GM18909 (cell line): ENCODE measurements around the gene CMKLR1.

ENCODE experiments used
- ATAC-seq: cut with Tn5 transposase; IDR thresholded peaks from one replicate; pipeline ENCODE4 v1.9.1; 2021; ENCODE audit warnings: mild to moderate bottlenecking; ENCODE audit not compliant: unreplicated experiment, poor library complexity

CMKLR1 gene

GRCh38 chr12:108338915-108339657 is at the start of gene CMKLR1:
TSS of gene CMKLR1 (minus strand) at chr12:108339311. CDS start at chr12:108293591, 45,720 bp downstream.
- no peak for ATAC-seq

GRCh38 chr12:108387771-108388170 is 48.7 kb upstream of the CMKLR1 start:
- ATAC-seq, result no peak

GRCh38 chr12:108386709-108387360 is 47.7 kb upstream of the CMKLR1 start:
- ATAC-seq, result no peak

- no peak for ATAC-seq
Measured at GRCh38 chr12:108382437-108382801, 43.3 kb upstream of the CMKLR1 start.

GRCh38 chr12:108381787-108382436 is 42.8 kb upstream of the CMKLR1 start:
- no peak for ATAC-seq

- ATAC-seq, result no peak
Measured at GRCh38 chr12:108380382-108380781, 41.3 kb upstream of the CMKLR1 start.

- no peak for ATAC-seq
Measured at GRCh38 chr12:108379823-108380222, 40.7 kb upstream of the CMKLR1 start.

- no peak for ATAC-seq
Measured at GRCh38 chr12:108378926-108379325, 39.8 kb upstream of the CMKLR1 start.

GRCh38 chr12:108377260-108377659 is 38.1 kb upstream of the CMKLR1 start:
- ATAC-seq, result no peak

- ATAC-seq, result no peak
Measured at GRCh38 chr12:108375986-108376663, 37.0 kb upstream of the CMKLR1 start.

- no peak for ATAC-seq
Measured at GRCh38 chr12:108374596-108375320, 35.6 kb upstream of the CMKLR1 start.

GRCh38 chr12:108373111-108373510 is 34.0 kb upstream of the CMKLR1 start:
- ATAC-seq, result no peak

- no peak for ATAC-seq
Measured at GRCh38 chr12:108371801-108372344, 32.8 kb upstream of the CMKLR1 start.

- ATAC-seq, result no peak
Measured at GRCh38 chr12:108370415-108370814, 31.3 kb upstream of the CMKLR1 start.

- no peak for ATAC-seq
Measured at GRCh38 chr12:108369736-108370396, 30.8 kb upstream of the CMKLR1 start.

GRCh38 chr12:108368089-108368488 is 29.0 kb upstream of the CMKLR1 start:
- ATAC-seq, result no peak

GRCh38 chr12:108367436-108367835 is 28.3 kb upstream of the CMKLR1 start:
- no peak for ATAC-seq

- no peak for ATAC-seq
Measured at GRCh38 chr12:108365324-108365723, 26.2 kb upstream of the CMKLR1 start.

- ATAC-seq, result no peak
Measured at GRCh38 chr12:108364879-108365278, 25.8 kb upstream of the CMKLR1 start.
